Left kidney (tissue), 8 donors: ENCODE measurements around the gene NLGN3. TPM values are rescaled to one million over a fixed set of nuclear protein-coding genes. Genes with fewer than 3 reads are reported as not detected.
A peak's percentile ranks its signal among the peaks of the same experiment; 100 is the strongest.

Source experiments
- DNase-seq: peaks from one replicate; pipeline ENCODE4 v3.0.0-alpha.2; 2013
- long read RNA-seq, 8 donors: transcript quantifications; one replicate each; lab custom pipeline, GENCODE V29; 2026
- polyA plus RNA-seq: library from polyadenylated mRNA; unstranded; fragments of 120-200 nt; gene quantifications from one replicate; pipeline ENCODE4 v1.2.1, GENCODE V29; 2013; ENCODE audit not compliant: insufficient read length

NLGN3 gene
- polyA plus RNA-seq: 5.1 TPM
- long read RNA-seq, donor 1, partial matches to known transcripts: 0 of 2 reads
- long read RNA-seq, donor 1, other reads (novel, unspliced or antisense): 0 of 2 reads
- long read RNA-seq, donor 2, partial matches to known transcripts: 0 of 3 reads
- long read RNA-seq, donor 2, other reads (novel, unspliced or antisense): 0 of 3 reads
- long read RNA-seq, donor 3: 0 reads
- long read RNA-seq, donor 4: 0 reads
- long read RNA-seq, donor 5, partial matches to known transcripts: 0 of 1 reads
- long read RNA-seq, donor 5, other reads (novel, unspliced or antisense): 0 of 1 reads
- long read RNA-seq, donor 6: 0 reads
- long read RNA-seq, donor 7, partial matches to known transcripts: 0 of 1 reads
- long read RNA-seq, donor 7, other reads (novel, unspliced or antisense): 0 of 1 reads
- long read RNA-seq, donor 8: 0 reads

GRCh38 chrX:71144651-71145050 is at the start of gene NLGN3:
Gene NLGN3, plus strand, starts transcription at chrX:71144841. Its CDS starts 2,909 bp downstream, at chrX:71147750.
- peak; percentile 17 for DNase-seq

GRCh38 chrX:71095033-71095432 is 49.6 kb upstream of the NLGN3 start:
- DNase-seq: no peak

- DNase-seq: peak; percentile 85
Observed at GRCh38 chrX:71095555-71095980, 49.1 kb upstream of the NLGN3 start, which contains the start of gene FOXO4. Gene FOXO4, plus strand, starts transcription at chrX:71095851. Its CDS starts 678 bp downstream, at chrX:71096529.

- peak; percentile 37 for DNase-seq
Observed at GRCh38 chrX:71095981-71096759, 48.5 kb upstream of the NLGN3 start.

GRCh38 chrX:71096760-71097032 is 47.9 kb upstream of the NLGN3 start:
- DNase-seq: no peak

- DNase-seq: no peak
Observed at GRCh38 chrX:71098302-71098701, 46.3 kb upstream of the NLGN3 start.

- DNase-seq: no peak
Observed at GRCh38 chrX:71098951-71099506, 45.6 kb upstream of the NLGN3 start.

GRCh38 chrX:71099736-71100135 is 44.9 kb upstream of the NLGN3 start:
- no peak for DNase-seq

- DNase-seq: no peak
Observed at GRCh38 chrX:71100581-71101505, 43.8 kb upstream of the NLGN3 start.

GRCh38 chrX:71102292-71102691 is 42.3 kb upstream of the NLGN3 start:
- DNase-seq: no peak

- peak; percentile 33 for DNase-seq
Observed at GRCh38 chrX:71103110-71103983, 41.3 kb upstream of the NLGN3 start.

- no peak for DNase-seq
Observed at GRCh38 chrX:71105628-71106027, 39.0 kb upstream of the NLGN3 start.

- no peak for DNase-seq
Observed at GRCh38 chrX:71106427-71106826, 38.2 kb upstream of the NLGN3 start, which contains the start of gene CXorf65. Gene CXorf65, minus strand, starts transcription at chrX:71106740. Its CDS starts 184 bp downstream, at chrX:71106556.

- no peak for DNase-seq
Observed at GRCh38 chrX:71107245-71107644, 37.4 kb upstream of the NLGN3 start.

- DNase-seq: no peak
Observed at GRCh38 chrX:71107762-71108360, 36.8 kb upstream of the NLGN3 start.

GRCh38 chrX:71109051-71109450 is 35.6 kb upstream of the NLGN3 start:
- DNase-seq: no peak

GRCh38 chrX:71111141-71111843 is 33.3 kb upstream of the NLGN3 start, which contains the start of gene IL2RG:
Gene IL2RG, minus strand, starts transcription at chrX:71111577. Its CDS starts 38 bp downstream, at chrX:71111539.
- no peak for DNase-seq

- DNase-seq: no peak
Observed at GRCh38 chrX:71111921-71112431, 32.7 kb upstream of the NLGN3 start.

GRCh38 chrX:71117358-71117757 is 27.3 kb upstream of the NLGN3 start:
- DNase-seq: no peak
